Heart right ventricle (tissue), 16 donors: ENCODE results near the gene PAPSS1. TPM values are rescaled to one million over a fixed set of nuclear protein-coding genes. Genes with fewer than 3 reads are reported as not detected.

Experiments
- ATAC-seq, 8 donors: fragments of 200-7000 bp; cut with Tn5 transposase; one replicate each; pipeline ENCODE4 v1.9.1; 2020; ENCODE audit warnings: mild to moderate bottlenecking in 8 of 8, moderate library complexity in 8 of 8, moderate number of reproducible peaks in 1 of 8
- DNase-seq, 2 donors: peaks; one replicate each; pipeline ENCODE4 v3.0.0-alpha.2; 2020
- H3K27ac ChIP-seq, 10 donors: fragments of 200-600 bp; sonication (generic) in 2 of 10; one replicate each; pipeline versions ENCODE4 v1.5.0 to v1.8.0; 2020 to 2022; ENCODE audit warnings: mild to moderate bottlenecking in 3 of 10
- H3K27me3 ChIP-seq, 7 donors: fragments of 200-600 bp; one replicate each; pipeline ENCODE4 v1.8.0; 2021 to 2022; ENCODE audit warnings: mild to moderate bottlenecking in 2 of 7
- H3K36me3 ChIP-seq, 9 donors: fragments of 200-600 bp; sonication (generic) in 1 of 9; one replicate each; pipeline versions ENCODE4 v1.5.0 to v1.8.0; 2020 to 2022; ENCODE audit warnings: mild to moderate bottlenecking in 2 of 9
- H3K4me1 ChIP-seq, 9 donors: fragments of 200-600 bp; sonication (generic) in 1 of 9; one replicate each; pipeline versions ENCODE4 v1.5.0 to v1.8.0; 2020 to 2022; ENCODE audit warnings: mild to moderate bottlenecking in 4 of 9
- H3K4me3 ChIP-seq, 10 donors: fragments of 200-600 bp; sonication (generic) in 2 of 10; one replicate each; pipeline versions ENCODE4 v1.5.0 to v1.8.0; 2020 to 2022; ENCODE audit warnings: mild to moderate bottlenecking in 7 of 10, moderate library complexity in 2 of 10
- H3K9me3 ChIP-seq, 11 donors: fragments of 200-600 bp in 10 of 11; sonication (generic) in 2 of 11; one replicate each; pipeline versions ENCODE4 v1.5.0 to v1.8.0; 2013 to 2022; ENCODE audit warnings: mild to moderate bottlenecking in 2 of 11, control low read depth in 1 of 11, moderate library complexity in 1 of 11
- CTCF ChIP-seq, 9 donors: fragments of 200-600 bp; sonication (generic) in 2 of 9; IDR thresholded peaks; one replicate each; pipeline versions ENCODE4 v1.5.0 to v1.8.0; 2021 to 2022; ENCODE audit warnings: antibody characterized with exemption in 9 of 9, mild to moderate bottlenecking in 5 of 9, moderate library complexity in 1 of 9
- WGBS, 2 donors: extraction: QIAGEN DNeasy Blood & Tissue Kit; methylation state at CpG; one replicate each; pipeline ENCODE4 v1.1.7; 2013; ENCODE audit warnings: inconsistent platforms in 1 of 2; 5-methylcytosine and 5-hydroxymethylcytosine counted together
- intact Hi-C, 10 donors: fragments of 100-400 bp; cut with DNase I; formaldehyde crosslinking; loops; one replicate each; pipeline versions ENCODE4 v1.11.1 to v1.14.2; 2022
- polyA plus RNA-seq, 2 donors: library from polyadenylated mRNA; stranded (reverse); fragments of 200-250 nt; gene quantifications; one replicate each; pipeline ENCODE4 v1.2.3, GENCODE V29; 2013
- total RNA-seq, 10 donors: library from RNA; stranded (reverse); fragmentation: NEBNext Ultra II Directional in 3 of 10; extraction: Animal tissue kit (Norgen Biotek cat#: 25700) in 3 of 10; gene quantifications; one replicate each; pipeline versions ENCODE4 v1.2.1 to v1.2.4, GENCODE V29; 2021 to 2023
- donor health status: Arrhythmogenic right ventricular cardiomyopathy.
- donor health status: ischemic (EF 13 %, LVEDD 7.1; RV severe dilation, severe dysfunction).
- donor health status: healthy with polysubstance abuse.
- donor health status: DM: no; HTN: yes; CAD: no.
- donor health status: DM: no; HTN: no; CAD: no.
- donor health status: ischemic (EF 25% LVEDD 6.9; RV normal size, moderate dysfunction).
- donor health status: ischemic (EF 25% LVEDD 5.7; RV mildly dilated, moderate dysfunction).
- donor health status: healthy.
- donor health status: DM: yes; HTN: yes; CAD: no.
- donor health status: Ischemic cardiomyopathy.
- donor health status: ischemic (EF 35%, LVEDD 5.7; RV mildly dilated, moderate dysfunction).
- donor health status: nonischemic (EF 11% LVEDD 7.7; RV severe dilation, severe dysfunction).
- donor health status: DM: yes; HTN: yes; CAD: no.
- donor health status: PGD.
- donor health status: ischemic (EF 29% LVEDD 5.4; RV normal size, mild dysfunction).
- donor health status: nonischemic (EF 23%, LVEDD 6.1; RV moderate dilation, normal function).

The PAPSS1 gene
- total and polyA plus RNA-seq, 12 donors, result 6.9 to 18.9 (median 10.7) TPM

GRCh38 chr4:107631560-107631959 lies 88.5 kb downstream of the PAPSS1 start:
- ATAC-seq, result peak in 2 of 8 donors; percentile 39 to 63
- no peak overlapping the region for H3K4me3 ChIP-seq
- H3K4me1 ChIP-seq, result no peaks in the 10 kb centered on the region
- H3K27ac ChIP-seq, result no peak overlapping the region
- peaks cover 0 to 26% (median 0%) of the 10 kb centered on the region in 9 donors for H3K36me3 ChIP-seq
- peak in 1 of 2 donors; percentile 6 for DNase-seq
- intact Hi-C loops, result no loop called here
- WGBS, 2 donors, result 48 to 58% methylated on average over 6 of the region's 6 CpGs
- no peaks in the 10 kb centered on the region for H3K9me3 ChIP-seq
- TF ChIP-seq CTCF (IDR thresholded peaks at IDR 0.05), result no peak
- H3K27me3 ChIP-seq, result no peaks in the 10 kb centered on the region

GRCh38 chr4:107630185-107630705 lies 89.8 kb downstream of the PAPSS1 start:
- H3K36me3 ChIP-seq, result peaks cover 0 to 26% (median 0%) of the 10 kb centered on the region in 9 donors
- 77 to 83% methylated on average over 6 of the region's 6 CpGs for WGBS, 2 donors
- no peak for DNase-seq

GRCh38 chr4:107629318-107629717 lies 90.7 kb downstream of the PAPSS1 start:
- ATAC-seq (no peak), DNase-seq (no peak)
- WGBS, 2 donors, result 76 to 79% methylated on average over 3 of the region's 3 CpGs
- Histone ChIP-seq H3K36me3 (peaks cover 0 to 27% (median 0%) of the 10 kb centered on the region in 9 donors), H3K9me3 (no peaks in the 10 kb centered on the region), H3K27ac (no peak overlapping the region), H3K4me3 (no peak overlapping the region), H3K4me1 (no peaks in the 10 kb centered on the region), H3K27me3 (no peaks in the 10 kb centered on the region)
- intact Hi-C loops, result no loop called here
- no peak for TF ChIP-seq CTCF (IDR thresholded peaks at IDR 0.05)

More at GRCh38 chr4:107630185-107630705, 89.8 kb downstream of the PAPSS1 start:
- Histone ChIP-seq H3K4me3 (no peak overlapping the region), H3K4me1 (no peaks in the 10 kb centered on the region), H3K27ac (no peak overlapping the region), H3K9me3 (no peaks in the 10 kb centered on the region), H3K27me3 (no peaks in the 10 kb centered on the region)
- TF ChIP-seq CTCF (IDR thresholded peaks at IDR 0.05), result no peak
- ATAC-seq, result no peak
- intact Hi-C loops, result no loop called here

- intact Hi-C loops, result no loop called here
- WGBS, 2 donors, result 95 to 98% methylated on average over 4 of the region's 4 CpGs
- no peaks in the 10 kb centered on the region for H3K27me3 ChIP-seq
- TF ChIP-seq CTCF (IDR thresholded peaks at IDR 0.05), result no peak
- H3K9me3 ChIP-seq, result peaks cover 0 to 21% (median 6%) of the 10 kb centered on the region in 11 donors
- no peak overlapping the region for H3K4me3 ChIP-seq
- H3K4me1 ChIP-seq, result no peaks in the 10 kb centered on the region
- ATAC-seq, result no peak
- H3K27ac ChIP-seq, result no peak overlapping the region
- no peak for DNase-seq
- peaks cover 0 to 20% (median 0%) of the 10 kb centered on the region in 9 donors for H3K36me3 ChIP-seq
Measured at GRCh38 chr4:107625391-107625902, 94.6 kb downstream of the PAPSS1 start.
